HK-2 (cell line): Measurements from ENCODE around the gene TMEM147.
A peak's percentile ranks its signal among the peaks of the same experiment; 100 is the strongest.

Experiments used
- DNase-seq: peaks from one replicate; pipeline ENCODE4 v3.0.0-alpha.2; 2018; ENCODE audit not compliant: unreplicated experiment

The TMEM147 gene

DNA sequence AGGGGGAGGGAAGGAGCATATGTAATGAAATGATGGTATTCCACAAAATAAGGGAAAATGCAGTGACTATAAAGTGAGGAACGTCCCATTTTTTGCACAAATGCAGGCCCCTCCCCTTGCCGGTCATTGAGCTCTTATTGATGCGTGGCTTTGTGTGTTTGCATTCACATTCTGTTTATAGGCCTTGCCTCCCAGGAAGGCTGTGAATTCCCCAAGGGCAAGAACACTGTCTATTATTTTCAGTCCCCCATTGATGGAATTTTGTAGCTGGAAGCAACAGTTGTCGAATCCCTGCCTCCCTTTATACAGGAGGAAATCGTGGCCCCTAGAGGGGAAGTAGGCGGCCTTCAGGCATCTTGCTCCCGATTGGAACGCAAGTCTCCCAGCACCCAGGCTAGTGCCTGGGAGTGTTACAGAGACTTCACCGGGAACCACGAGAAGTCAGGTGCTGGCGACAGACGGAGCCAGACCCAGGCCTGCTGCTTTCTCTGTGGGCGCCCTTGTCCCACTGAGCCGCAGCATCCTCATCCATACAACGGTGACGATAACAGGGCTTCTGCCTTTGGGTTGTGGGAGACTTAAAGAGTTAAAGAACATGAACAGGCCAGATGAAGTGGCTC, 24.2 kb upstream of the TMEM147 start:
- DNase-seq = no peak

DNA sequence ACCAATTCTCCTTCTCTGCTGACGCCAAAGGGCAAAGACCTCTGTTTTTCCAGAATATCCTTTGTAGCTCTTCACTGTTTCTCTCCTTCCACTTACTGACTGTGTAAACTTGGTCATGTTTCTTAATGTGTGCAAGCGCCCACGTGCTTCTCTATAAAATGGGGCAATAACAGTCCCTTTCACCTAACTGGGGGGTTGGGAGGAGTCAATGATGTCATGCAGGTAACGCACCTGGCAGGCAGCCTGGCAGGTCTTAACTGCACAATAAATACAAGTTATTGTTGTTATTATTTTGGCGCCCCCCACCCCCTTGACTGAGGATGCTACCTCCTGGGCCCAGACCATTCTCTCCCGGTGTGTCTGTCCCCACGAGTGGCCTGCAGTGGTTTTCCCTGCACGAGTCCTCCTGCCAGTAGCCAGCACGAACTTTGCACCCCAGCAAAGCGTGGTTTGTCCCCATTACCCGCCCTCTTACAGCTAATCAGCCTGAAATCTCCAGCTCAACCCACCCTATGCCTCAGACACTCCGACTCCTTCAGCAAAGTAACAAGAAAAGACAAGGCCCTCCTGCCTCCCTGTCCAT, 22.6 kb upstream of the TMEM147 start:
- DNase-seq = no peak

DNA sequence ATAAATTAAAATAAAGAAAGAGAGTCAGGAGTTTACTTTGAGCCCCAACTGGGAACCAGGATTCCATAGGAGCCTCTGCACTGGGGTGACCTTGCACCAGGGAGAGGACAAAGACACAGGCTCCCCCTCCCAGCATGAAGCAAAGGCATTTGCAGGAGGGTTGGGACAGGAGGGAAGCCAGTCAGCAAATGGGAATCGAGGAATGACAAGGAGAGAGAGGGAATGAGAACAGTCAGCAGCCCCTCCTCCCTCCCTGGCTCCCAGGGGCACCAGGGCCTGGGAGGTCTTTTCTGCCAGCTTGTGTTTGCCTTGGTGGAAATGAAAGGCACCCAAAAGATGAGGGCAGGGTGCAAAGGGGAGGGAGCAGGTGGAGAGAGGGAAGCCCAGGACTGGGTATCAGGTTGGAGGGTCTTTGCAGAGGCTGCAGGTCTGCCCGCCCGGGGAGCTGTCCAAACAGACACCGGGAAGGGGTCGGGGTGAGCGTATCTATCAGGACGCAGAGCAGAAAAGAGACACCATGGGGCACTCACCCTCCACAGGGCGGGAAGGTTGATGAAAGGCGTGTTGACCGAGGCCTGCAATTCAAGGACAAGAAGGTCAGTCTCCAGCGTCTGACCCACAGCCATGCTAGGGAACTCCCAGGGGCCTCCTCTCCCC, 21.1 kb upstream of the TMEM147 start:
- DNase-seq = no peak

DNA sequence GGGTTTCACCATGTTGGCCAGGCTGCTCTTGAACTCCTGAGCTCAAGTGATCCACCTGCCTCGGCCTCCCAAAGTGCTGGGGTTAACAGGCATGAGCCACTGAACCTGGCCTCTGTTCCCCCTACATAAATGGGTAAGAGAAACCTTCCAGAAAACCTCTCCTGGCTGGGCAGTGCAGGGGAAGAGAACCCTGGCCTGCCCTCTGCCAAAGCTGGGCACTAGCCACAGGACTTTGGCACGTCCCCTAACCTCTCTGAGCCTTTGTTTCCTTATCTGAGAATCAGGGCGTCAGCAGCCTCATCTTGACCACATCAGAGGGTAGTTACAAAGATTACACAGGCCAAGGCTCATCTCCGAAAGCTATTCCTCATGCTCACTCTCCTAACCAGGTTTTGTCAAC, 19.6 kb upstream of the TMEM147 start:
- no peak for DNase-seq

DNA sequence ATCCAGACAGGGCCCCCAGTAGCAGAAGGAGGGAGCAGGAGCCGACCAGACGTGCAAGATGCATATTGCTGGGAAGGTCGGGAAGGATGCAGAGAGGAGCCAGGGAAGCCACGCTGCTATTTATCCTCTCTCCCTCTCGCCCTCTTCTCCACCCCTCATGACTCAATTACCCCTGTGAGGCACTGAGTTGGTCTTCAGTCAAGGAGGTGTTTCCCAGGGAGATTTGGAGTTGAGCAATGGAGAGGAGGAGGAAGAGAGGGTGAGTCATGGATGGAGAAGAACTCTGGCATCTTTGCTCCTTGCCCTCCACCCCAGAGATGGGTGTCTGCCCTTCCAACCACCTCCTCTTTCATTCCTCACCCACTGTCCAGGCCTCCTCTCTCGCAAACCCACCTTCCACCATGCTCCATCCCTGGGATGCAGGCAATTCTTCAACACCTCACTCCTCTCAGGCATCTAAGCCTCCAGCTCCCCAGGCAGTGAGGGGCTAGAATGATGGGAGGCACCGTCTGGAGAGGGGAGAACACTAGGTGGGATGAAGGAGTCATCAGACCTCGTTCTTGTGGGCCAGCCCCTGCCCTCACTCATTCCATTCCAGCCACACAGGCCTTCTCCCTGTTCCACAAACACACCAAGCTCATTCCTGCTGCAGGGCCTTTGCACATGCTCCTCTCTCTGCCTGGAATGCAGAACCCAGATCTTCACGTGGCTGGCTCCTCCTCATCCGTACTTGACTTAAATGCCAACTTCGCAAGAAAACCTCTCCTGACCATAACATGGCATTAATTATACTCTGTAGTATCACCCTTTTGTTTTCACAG, 17.0 kb upstream of the TMEM147 start, which contains the start of gene SBSN:
TSS of gene SBSN (minus strand) at position 94 of the 821 bp plus-strand sequence. CDS start at position 64, 30 bp downstream.
- DNase-seq = no peak

DNA sequence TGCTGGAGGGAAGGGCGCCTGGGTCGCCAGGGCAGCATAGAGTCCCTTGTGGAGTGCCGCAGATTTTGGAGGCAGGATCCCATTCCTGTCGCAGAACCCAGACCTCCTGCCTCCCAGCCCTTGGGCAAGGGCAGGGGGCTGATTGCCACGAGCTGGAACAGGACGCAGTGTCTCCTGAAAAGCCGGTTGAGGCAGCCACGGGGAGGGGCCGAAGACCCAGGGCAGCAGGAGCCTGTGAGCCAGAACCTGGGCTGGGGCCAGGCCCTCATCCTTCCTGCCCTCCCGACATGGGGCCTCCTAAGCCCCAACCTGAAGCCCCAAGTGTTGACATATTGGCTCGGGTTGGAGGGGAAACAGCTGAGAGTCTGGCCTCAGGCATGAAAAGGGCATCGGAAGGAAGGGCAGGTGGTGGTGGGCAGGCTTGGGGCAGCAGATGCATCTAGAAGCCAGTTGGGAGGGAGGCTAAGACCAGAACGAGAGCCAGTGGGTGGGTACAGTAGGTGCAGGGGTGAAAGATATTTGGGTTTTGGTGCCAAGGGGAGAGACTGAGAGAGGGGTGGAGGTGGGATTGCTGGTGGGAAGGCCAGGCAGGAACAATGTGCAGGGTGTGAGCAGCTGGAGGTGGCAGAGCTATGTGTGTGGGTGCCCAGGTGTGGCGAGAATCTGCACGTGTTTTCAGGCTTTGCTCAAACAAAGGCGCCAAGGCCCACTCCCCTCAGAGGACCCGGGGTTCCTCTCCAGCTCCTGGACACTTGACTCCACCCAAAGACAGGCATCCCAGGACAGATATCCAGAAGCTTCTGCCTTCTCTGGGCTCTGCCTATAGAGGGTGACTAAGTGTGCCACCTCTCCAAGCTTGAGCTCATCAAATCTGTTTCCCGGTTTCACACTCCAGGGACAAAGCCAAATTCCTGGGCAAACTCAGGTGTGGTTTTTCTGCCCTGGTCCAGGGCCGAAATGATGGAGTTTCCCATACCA, 15.9 kb upstream of the TMEM147 start:
- no peak for DNase-seq

DNA sequence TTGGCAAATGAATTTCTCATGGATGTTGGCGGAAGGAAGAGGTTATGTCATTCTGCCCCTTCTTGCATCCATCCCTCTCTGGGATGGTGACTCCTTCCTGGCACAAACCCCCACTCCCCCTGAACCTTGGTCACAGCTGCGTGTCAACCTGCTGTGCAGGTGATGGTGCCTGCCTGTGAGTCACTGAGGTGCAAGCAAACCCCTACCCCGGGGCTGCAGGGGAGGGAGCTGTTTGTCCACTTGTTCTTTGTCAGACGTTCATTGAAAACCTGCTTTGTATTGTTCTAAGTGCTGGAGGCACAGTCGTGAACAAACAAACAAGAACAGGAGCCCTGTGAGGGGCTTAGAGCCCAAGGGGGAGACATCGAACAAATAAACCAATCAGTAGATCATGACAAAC, 14.1 kb upstream of the TMEM147 start:
- DNase-seq = no peak

DNA sequence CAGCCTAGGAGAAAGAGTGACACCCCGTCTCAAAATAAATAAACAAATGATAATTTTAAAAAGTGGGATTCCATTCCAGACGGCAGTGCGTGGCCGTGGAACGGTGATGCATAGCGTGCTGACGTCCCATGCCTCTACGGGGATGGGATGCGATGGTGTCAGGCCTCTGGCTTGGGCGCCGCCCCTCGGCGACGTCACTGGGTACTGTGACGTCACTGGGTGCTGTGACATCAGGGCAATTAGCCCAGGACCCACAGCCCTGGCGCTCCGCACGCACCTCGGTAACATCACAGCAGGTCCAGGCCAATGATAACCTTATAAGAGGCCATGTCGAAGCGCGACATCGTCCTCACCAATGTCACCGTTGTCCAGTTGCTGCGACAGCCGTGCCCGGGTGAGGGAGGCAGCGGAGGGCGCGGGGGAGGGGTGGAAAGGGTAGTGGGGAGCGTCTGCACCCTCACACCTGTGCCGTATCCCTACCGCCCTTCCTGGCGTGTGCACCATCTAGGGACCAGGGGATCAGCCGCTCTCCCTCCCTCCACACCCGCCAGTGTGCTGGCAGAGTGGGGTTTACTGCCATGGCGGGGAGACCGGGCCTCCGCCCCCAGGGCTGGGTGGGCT, 12.1 kb upstream of the TMEM147 start, which contains the start of gene GAPDHS:
TSS of gene GAPDHS (plus strand) at position 256 of the 621 bp plus-strand sequence. CDS start at position 328, 72 bp downstream.
- no peak for DNase-seq

DNA sequence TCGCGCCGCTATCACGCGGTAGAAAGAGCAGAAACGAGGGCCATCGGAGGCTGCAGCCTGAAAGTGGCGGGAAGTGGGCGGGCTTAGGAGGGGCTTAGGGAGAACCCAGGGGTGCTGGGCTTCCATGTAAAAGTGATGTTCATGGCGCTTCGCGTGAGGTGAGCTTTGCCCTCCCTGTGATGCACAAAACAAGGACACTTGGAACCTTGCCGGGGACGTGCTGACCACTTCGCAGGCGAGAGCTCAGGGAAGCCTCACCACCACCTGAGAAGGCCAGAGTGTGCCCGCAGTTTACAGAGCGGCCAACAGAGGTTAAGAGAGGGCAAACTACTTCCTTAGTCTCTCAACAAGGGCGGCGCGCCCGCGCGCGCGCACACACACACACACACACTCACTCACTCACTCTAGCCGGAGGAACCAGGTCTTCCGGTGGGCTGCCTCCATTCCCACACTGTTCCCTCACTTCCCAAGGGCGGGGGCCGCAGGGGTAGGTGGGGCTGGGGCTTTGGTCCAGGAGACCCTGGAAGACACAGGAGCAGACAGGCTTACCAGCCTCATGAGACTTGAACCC, 11.5 kb upstream of the TMEM147 start:
- DNase-seq = peak; percentile 37

DNA sequence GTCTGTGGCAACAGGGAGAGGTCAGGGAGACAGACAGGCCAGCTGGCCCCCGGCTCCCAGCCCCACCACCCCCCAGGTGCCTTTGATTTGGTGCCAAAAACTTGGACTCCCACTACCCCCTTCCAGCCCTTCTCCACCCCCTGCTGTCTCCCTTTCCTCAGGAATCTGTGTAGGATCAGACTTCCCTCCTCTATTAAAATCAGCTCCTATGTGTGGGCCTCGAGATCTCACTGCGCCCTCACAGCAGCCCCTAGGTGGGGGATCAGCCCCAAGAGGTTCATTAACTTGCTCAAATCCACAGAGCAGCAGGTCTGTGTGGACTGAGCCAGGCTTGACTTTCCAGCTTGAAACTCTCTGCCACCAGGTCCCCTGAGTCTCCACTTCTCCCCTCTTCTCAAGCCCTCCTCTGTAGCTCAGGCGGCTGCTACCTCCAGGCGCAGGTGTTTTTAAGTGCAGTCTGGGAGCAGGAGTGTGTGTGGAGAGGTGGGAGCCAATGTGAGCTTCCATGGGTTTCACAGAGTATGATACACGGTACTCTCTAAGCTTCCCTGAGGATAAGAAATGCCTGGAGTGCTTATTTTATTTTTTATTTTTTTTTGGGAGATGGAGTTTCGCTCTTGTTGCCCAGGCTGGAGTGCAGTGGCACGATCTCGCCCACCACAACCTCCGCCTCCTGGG, 10.5 kb upstream of the TMEM147 start:
- DNase-seq = no peak

DNA sequence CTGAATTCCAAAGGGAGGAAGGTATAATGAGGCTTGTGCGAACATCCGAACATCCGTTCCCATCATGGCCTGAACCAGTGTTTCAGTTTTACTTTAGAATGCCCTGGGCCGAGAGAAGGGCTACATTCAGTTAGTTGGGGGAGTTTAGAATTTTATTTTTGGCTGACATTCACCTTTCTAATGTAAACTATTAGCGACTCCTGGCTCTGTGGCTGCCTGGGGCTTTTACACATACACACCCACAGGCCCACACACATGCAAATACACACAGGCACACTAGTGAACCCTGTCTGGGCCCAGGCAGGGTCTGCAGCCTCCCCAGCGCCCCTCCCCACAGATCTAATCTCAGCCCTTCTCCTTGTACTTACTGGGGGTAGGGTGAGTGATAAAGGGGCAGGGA, 6.1 kb upstream of the TMEM147 start:
- DNase-seq = no peak

DNA sequence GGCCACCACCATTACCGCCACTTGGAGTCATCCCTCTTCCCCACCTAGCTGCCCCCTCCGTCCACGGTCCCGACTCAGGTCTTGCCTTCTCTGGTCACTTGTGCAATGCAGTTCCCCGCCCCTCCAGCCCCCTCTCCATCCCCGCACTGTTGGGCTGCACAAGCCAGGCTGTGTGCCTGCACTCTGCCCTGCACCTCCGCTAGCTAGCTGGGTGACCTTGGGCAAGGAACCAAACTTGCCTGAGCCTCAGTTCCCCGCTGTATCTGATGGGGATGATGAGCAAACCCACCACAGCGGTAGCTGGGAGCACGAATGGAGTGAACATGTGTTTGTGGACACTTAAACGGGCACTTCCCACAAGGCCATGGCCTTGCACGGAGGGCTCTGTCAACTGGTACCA, 5.6 kb upstream of the TMEM147 start:
- DNase-seq = no peak

DNA sequence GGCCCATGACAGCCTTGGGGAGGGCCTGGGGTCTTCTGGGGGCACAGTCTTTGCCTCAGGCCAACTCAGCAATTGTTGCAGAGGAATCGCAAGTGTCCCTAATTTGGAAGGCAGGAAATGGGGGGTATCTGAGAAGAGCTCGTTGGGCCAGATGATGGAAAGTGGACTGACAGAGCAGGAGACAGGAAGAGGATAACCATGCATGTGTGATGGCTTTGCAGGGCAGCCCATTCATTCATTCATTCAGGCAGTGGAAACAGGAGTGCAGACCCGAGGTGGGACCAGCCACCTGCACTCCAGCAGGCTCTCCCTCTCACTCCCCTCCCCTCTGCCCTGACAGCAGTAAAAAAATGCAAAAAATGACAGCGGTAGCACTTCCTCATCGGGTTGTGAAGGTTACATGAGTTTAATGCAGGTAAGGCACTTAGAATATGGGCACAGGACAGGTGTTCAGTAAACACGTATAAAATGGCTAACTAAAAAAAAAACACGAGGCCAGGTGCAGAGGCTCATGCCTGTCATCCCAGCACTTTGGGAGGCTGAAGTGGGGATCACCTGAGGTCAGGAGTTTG, 5.0 kb upstream of the TMEM147 start:
- DNase-seq = no peak

DNA sequence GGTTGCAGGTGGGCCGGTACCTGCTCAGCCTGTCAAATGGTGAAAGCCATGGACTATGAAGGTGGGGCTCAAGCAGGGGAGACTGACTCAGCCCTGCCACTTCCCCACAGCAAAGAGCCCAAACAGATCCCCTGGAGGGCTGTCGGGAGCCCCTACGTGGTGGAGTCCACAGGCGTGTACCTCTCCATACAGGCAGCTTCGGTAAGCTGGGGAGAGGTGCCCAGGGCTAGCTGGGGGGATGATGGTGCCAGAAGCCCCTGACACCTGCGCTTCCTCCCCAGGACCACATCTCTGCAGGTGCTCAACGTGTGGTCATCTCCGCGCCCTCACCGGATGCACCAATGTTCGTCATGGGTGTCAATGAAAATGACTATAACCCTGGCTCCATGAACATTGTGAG, 3.2 kb upstream of the TMEM147 start:
- DNase-seq = no peak

DNA sequence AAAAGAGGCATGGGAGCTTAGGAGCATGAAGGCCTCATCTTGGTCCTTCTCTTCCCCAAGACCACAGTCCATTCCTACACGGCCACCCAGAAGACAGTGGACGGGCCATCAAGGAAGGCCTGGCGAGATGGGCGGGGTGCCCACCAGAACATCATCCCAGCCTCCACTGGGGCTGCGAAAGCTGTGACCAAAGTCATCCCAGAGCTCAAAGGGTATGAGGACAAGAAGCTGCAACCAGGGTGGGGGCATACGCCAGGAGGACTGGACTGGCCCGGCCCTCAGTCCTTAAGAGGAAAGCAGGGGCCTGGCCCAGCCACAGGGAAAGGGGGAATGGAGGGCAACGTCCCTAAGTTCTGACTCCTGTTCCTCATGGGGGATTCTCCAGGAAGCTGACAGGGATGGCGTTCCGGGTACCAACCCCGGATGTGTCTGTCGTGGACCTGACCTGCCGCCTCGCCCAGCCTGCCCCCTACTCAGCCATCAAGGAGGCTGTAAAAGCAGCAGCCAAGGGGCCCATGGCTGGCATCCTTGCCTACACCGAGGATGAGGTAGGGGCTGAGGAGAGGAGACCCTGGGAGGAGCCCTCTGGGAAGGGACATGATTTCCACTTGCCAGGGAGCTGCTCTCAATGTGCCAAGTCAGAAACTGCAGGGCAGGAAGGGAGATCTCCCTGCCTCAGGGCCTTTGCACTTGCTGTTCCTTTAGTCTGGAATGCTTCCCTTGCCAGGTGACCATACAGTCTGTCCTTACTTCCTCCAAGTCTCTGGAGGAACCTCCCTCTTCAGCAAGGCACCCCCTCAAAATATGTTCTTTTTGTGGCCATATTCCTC, 1.9 kb upstream of the TMEM147 start:
- DNase-seq = no peak

DNA sequence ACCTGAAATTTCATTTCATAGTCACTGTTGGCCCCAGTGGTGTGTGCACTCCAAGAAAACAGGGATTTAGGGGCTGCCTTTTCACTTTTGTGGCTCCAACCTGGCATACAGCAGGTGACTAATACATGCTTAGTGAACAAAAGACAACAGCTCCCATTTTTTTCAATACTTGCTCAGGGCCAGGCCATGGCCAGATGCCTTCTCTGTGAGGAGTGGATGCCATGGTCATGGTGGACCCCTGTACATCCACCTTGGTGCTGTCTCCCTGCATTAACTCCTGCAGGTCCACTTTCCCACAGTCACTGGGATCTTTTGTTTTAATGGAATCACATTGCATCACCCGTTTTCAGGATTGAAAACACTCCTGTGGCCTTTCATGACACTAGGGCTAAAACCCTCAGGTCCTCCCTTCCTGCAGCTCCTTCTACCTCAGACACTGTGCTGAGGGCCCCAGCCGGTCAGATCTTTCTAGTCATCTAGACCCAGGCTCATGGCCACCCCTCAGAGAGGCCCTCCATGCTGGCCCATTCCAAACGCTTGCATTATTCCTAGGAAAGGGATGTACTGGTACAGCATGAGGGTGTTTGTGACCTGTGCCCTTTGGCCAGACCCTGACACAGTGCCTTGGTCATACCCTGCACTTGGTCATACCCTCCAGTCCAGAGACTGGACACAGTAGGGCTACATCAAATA, 1.2 kb upstream of the TMEM147 start:
- DNase-seq = no peak

DNA sequence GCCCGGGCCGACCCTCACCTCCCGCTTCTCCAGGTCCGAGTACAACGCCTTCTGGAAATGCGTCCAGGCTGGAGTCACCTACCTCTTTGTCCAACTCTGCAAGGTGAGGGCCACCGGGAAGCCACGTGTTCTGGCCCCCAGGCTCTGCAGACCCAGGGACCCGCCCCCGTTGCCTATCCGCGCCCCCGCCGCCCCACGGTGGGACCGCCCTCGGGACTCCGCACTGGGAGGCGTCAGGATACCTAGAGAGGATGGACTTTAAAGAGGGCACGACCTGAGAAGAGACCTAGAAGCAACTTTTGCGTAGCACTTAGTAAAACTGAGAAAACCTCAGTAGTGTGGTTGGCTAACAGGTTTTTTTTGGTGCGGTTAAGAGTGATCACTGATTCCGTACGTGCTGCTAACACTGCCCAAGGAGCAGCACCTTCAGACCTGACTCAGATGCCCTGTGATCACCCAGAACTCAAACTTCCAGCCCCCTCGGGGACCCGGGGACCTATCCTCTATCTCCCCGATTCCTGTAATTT, 492 bp downstream of the TMEM147 start:
- peak; percentile 53 for DNase-seq

DNA sequence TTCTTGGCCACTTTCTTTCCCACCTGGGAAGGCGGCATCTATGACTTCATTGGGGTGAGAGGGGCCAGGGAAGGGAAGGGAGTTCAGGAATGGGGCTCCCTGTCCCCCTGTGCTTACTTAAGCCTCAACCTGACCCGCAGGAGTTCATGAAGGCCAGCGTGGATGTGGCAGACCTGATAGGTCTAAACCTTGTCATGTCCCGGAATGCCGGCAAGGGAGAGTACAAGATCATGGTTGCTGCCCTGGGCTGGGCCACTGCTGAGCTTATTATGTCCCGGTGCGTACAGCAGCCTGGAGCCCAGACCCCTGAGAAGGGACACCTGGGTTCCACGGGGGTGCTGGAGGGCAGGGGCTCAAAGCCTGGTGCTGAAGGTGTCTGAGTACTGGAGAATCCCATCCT, 1.1 kb downstream of the TMEM147 start:
- DNase-seq = no peak
